Measurements from ENCODE around the gene SUCLA2. TPM values are rescaled to one million over a fixed set of nuclear protein-coding genes. Genes with fewer than 3 reads are reported as not detected.

Gene SUCLA2
- total and polyA plus RNA-seq, 2 donors (not counting 3 experiments of a cell fraction or from before 2014, with no cell fraction given) = 13.6 to 37.0 TPM

GRCh38 chr13:47917022-47917574 is 84.0 kb downstream of the SUCLA2 start:
- no TSS peak for BruUV-seq (replicated peaks)
- Histone ChIP-seq H3K4me3 (replicated peaks in 1 of 3; ENCODE audit: insufficient read depth in 1 of 3, low read depth in 1 of 3, low read length in 3 of 3) (no peak overlapping the region), H3K79me2 (ENCODE audit: control insufficient read depth, insufficient read depth, low read length) (no peaks in the 10 kb centered on the region), H4K20me1 (replicated peaks; ENCODE audit: control insufficient read depth, extremely low read depth, insufficient read depth, low read length) (no peaks in the 10 kb centered on the region), H3K9me3 (replicated peaks; ENCODE audit: control insufficient read depth, insufficient read depth, low read length) (no peaks in the 10 kb centered on the region), H3K36me3 (ENCODE audit: control insufficient read depth in 2 of 2, extremely low read depth in 1 of 2, insufficient read depth in 2 of 2, low read length in 2 of 2) (no peaks in the 10 kb centered on the region), H2AFZ (ENCODE audit: low read depth, low read length) (no peak overlapping the region), H3K4me1 (ENCODE audit: control insufficient read depth, extremely low read depth, insufficient read depth, low read length) (no peaks in the 10 kb centered on the region), H3K9me1 (replicated peaks; ENCODE audit: control insufficient read depth, extremely low read depth, insufficient read depth, low read length) (no peaks in the 10 kb centered on the region), H3K9ac (replicated peaks; ENCODE audit: extremely low read depth, insufficient read depth, low read length) (no peak overlapping the region), H3K4me2 (ENCODE audit: insufficient read depth, low read length) (no peak overlapping the region), H3K27ac (ENCODE audit: insufficient read depth, low read depth, low read length) (no peak overlapping the region), H3K27me3 (ENCODE audit: control insufficient read depth in 2 of 2, insufficient read depth in 2 of 2, low read length in 2 of 2) (no peaks in the 10 kb centered on the region)
- dilution Hi-C loops (cut with MboI; ENCODE audit: extremely low pct_ligation_motif_present, low sequenced_read_pairs) (no loop called here), intact Hi-C loops (cut with micrococcal nuclease) (no loop called here)
- POLR2A ChIA-PET = no interaction called here
- FAIRE-seq (no peak), DNase-seq (ENCODE audit: low read depth, low spot score) (no peak)
- CTCF ChIA-PET = no interaction called here
- no peak for TF ChIP-seq CTCF (IDR thresholded peaks at IDR 0.05; ENCODE audit: extremely low read depth in 1 of 2, insufficient read depth in 1 of 2, low read depth in 1 of 2, low read length in 2 of 2)

GRCh38 chr13:47908197-47908902 is 92.7 kb downstream of the SUCLA2 start:
- POLR2A ChIA-PET = no interaction called here
- peaks cover 0 to 3% of the 10 kb centered on the region in 2 experiments for H3K27me3 ChIP-seq (ENCODE audit: control insufficient read depth in 2 of 2, insufficient read depth in 2 of 2, low read length in 2 of 2)

More at GRCh38 chr13:47908197-47908902, 92.7 kb downstream of the SUCLA2 start:
- no peak overlapping the region for H3K4me3 ChIP-seq (replicated peaks in 1 of 3; ENCODE audit: insufficient read depth in 1 of 3, low read depth in 1 of 3, low read length in 3 of 3)
- no peak overlapping the region for H3K9ac ChIP-seq (replicated peaks; ENCODE audit: extremely low read depth, insufficient read depth, low read length)
- intact Hi-C loops (cut with micrococcal nuclease) (loop anchor here (10.0 kb wide), 1 partner anchor 96 kb away; the partner anchor contains the start of gene SUCLA2), dilution Hi-C loops (cut with MboI; ENCODE audit: extremely low pct_ligation_motif_present, low sequenced_read_pairs) (no loop called here)
- no peak for TF ChIP-seq FOS (IDR thresholded peaks at IDR 0.05; ENCODE audit: borderline replicate concordance, insufficient read depth, low read length)
- no peak for TF ChIP-seq POLR2AphosphoS5 (IDR thresholded peaks at IDR 0.05; ENCODE audit: insufficient read depth, low read depth, low read length)
- TF ChIP-seq GATA2 (IDR thresholded peaks at IDR 0.05; ENCODE audit: insufficient read depth, insufficient read length, low read depth, low read length) = no peak
- no peak for TF ChIP-seq CTCF (IDR thresholded peaks at IDR 0.05; ENCODE audit: extremely low read depth in 1 of 2, insufficient read depth in 1 of 2, low read depth in 1 of 2, low read length in 2 of 2)
- TF ChIP-seq MYC (IDR thresholded peaks at IDR 0.05; ENCODE audit: low read depth, low read length) = no peak
- TF ChIP-seq JUN (IDR thresholded peaks at IDR 0.05; ENCODE audit: borderline replicate concordance, insufficient read depth, insufficient read length, low read depth) = no peak
- TF ChIP-seq POLR2A (IDR thresholded peaks at IDR 0.05; ENCODE audit: low read depth, low read length) = no peak
- TF ChIP-seq MAX (IDR thresholded peaks at IDR 0.05; ENCODE audit: insufficient read depth, insufficient read length) = no peak
- no peak for TF ChIP-seq EZH2 (IDR thresholded peaks at IDR 0.05; ENCODE audit: borderline replicate concordance, low read depth, low read length, severe bottlenecking)
- H3K79me2 ChIP-seq (ENCODE audit: control insufficient read depth, insufficient read depth, low read length) = no peaks in the 10 kb centered on the region
- no TSS peak for BruUV-seq (replicated peaks)
- H3K27ac ChIP-seq (ENCODE audit: insufficient read depth, low read depth, low read length) = no peak overlapping the region
- DNase-seq (ENCODE audit: low read depth, low spot score) (no peak), FAIRE-seq (no peak)
- peaks cover 16% of the 10 kb centered on the region for H3K4me1 ChIP-seq (ENCODE audit: control insufficient read depth, extremely low read depth, insufficient read depth, low read length)
- H4K20me1 ChIP-seq (replicated peaks; ENCODE audit: control insufficient read depth, extremely low read depth, insufficient read depth, low read length) = no peaks in the 10 kb centered on the region
- H3K9me1 ChIP-seq (replicated peaks; ENCODE audit: control insufficient read depth, extremely low read depth, insufficient read depth, low read length) = no peaks in the 10 kb centered on the region
- no peak overlapping the region for H3K4me2 ChIP-seq (ENCODE audit: insufficient read depth, low read length)
- H3K36me3 ChIP-seq (ENCODE audit: control insufficient read depth in 2 of 2, extremely low read depth in 1 of 2, insufficient read depth in 2 of 2, low read length in 2 of 2) = no peaks in the 10 kb centered on the region
- H3K9me3 ChIP-seq (replicated peaks; ENCODE audit: control insufficient read depth, insufficient read depth, low read length) = no peaks in the 10 kb centered on the region
- CTCF ChIA-PET = no interaction called here
- no peak overlapping the region for H2AFZ ChIP-seq (ENCODE audit: low read depth, low read length)

Data from endothelial cell of umbilical vein (primary cell).